Tibial artery (tissue), 4 donors: ENCODE data around the gene CACNA1H.
A peak's percentile ranks its signal among the peaks of the same experiment; 100 is the strongest.

Experiments
- DNase-seq, 2 donors: peaks; one replicate each; pipeline ENCODE4 v3.0.0-alpha.2; 2019
- H3K27ac ChIP-seq, 2 donors: fragments of 200-600 bp; sonication (generic) in 1 of 2; 1 replicate in 1 of 2; 2 replicates in 1 of 2; pipeline ENCODE4 v1.5.1; 2018 to 2019; ENCODE audit warnings: mild to moderate bottlenecking in 1 of 2
- H3K27me3 ChIP-seq, 2 donors: fragments of 200-600 bp; sonication (generic) in 1 of 2; one replicate each; pipeline versions ENCODE4 v1.5.1 to v1.6.0; 2016 to 2019
- H3K36me3 ChIP-seq, 3 donors: fragments of 200-600 bp; sonication (generic) in 2 of 3; one replicate each; pipeline ENCODE4 v1.5.1; 2016 to 2019; ENCODE audit warnings: mild to moderate bottlenecking in 2 of 3
- H3K4me1 ChIP-seq, 4 donors: fragments of 200-600 bp; sonication (generic) in 2 of 4; 1 replicate in 3 of 4; 2 replicates in 1 of 4; pipeline ENCODE4 v1.5.1; 2016 to 2019
- H3K4me3 ChIP-seq, 2 donors: fragments of 200-600 bp; sonication (generic) in 1 of 2; 1 replicate in 1 of 2; 2 replicates in 1 of 2; pipeline ENCODE4 v1.5.1; 2018 to 2019; ENCODE audit warnings: mild to moderate bottlenecking in 2 of 2
- H3K9me3 ChIP-seq, 3 donors: fragments of 200-600 bp; sonication (generic) in 1 of 3; one replicate each; pipeline ENCODE4 v1.5.1; 2016 to 2019
- CTCF ChIP-seq, 2 experiments: fragments of 200-600 bp in 1 of 2; fragments of 450-650 bp in 1 of 2; IDR thresholded peaks; one replicate each; pipeline ENCODE4 v1.5.1; 2017 to 2019; ENCODE audit warnings: antibody characterized with exemption in 2 of 2, mild to moderate bottlenecking in 1 of 2, moderate library complexity in 1 of 2
- intact Hi-C: fragments of 100-400 bp; cut with DNase I; formaldehyde crosslinking; loops from one replicate; pipeline ENCODE4 v1.15.0; 2023; ENCODE audit warnings: low total_unique reads

Gene CACNA1H

DNA sequence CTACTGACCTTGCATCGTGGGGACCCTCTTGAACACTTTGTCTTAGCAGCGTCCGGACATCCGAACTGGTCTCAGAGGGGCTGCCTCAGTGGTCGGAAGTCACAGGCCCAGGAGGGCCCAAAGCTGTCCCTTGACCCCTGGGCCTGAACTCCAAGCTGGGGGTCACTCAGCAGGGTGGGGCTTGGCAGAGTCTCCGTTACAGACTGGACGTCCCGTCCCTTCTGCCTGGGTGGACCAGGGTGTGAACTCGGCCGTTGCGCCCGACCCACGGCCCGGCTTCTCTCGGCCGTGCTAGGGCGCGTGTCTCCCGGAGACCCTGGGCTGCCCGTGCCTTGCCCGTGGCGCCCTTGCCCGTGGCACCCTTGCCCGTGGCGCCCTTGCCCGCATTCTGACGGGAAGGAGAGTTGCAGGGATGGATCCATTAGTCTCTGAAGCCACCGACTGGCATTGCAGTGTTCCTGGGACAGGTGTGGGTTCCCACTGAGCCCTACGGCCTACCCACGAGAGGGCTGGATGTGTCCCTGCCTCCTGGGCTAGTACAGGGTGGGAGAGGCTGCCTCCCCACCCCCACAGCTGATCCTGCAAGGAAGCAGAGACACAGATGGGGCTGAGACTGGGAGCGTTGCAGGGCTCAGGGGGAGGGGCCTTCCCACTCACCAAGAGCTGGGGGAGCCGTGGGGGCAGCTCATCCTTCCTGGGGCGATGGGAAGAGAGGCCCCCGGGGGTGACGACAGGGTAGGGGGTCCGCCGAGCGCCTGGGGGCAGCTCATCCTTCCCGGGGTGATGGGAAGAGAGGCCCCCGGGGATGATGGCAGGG is 4.9 kb downstream of the CACNA1H start:
- Histone ChIP-seq H3K36me3 (peaks cover 0 to 11% (median 0%) of the 10 kb centered on the region in 3 donors), H3K27me3 (peaks cover 0 to 33% of the 10 kb centered on the region in 2 donors), H3K4me3 (peak overlapping the region in 1 of 2 donors; percentile 12), H3K4me1 (peaks cover 0 to 95% (median 72%) of the 10 kb centered on the region in 4 donors), H3K27ac (peak overlapping the region; percentile 66 to 94), H3K9me3 (no peaks in the 10 kb centered on the region)
- DNase-seq = no peak
- intact Hi-C loops = loop anchor here (2.0 kb wide), 1 partner anchor 61 kb away; the partner anchor contains the start of gene C1QTNF8
- TF ChIP-seq CTCF (IDR thresholded peaks at IDR 0.05) = no peak

- Histone ChIP-seq H3K27ac (peak overlapping the region; percentile 66 to 94), H3K4me1 (peaks cover 0 to 91% (median 76%) of the 10 kb centered on the region in 4 donors), H3K4me3 (peak overlapping the region; percentile 12 to 22), H3K36me3 (peaks cover 0 to 11% (median under 1%) of the 10 kb centered on the region in 3 donors), H3K9me3 (no peaks in the 10 kb centered on the region), H3K27me3 (peaks cover 0 to 30% of the 10 kb centered on the region in 2 donors)
- no peak for TF ChIP-seq CTCF (IDR thresholded peaks at IDR 0.05)
- DNase-seq = peak; percentile 65 to 95
- intact Hi-C loops = loop anchor here (2.0 kb wide), 1 partner anchor 62 kb away; the partner anchor contains the start of gene C1QTNF8
Measured at GRCh38 chr16:1158456-1159324, 5.8 kb downstream of the CACNA1H start.

- Histone ChIP-seq H3K9me3 (no peaks in the 10 kb centered on the region), H3K36me3 (peaks cover 0 to 11% (median 8%) of the 10 kb centered on the region in 3 donors), H3K27me3 (peaks cover 0 to 23% of the 10 kb centered on the region in 2 donors), H3K4me1 (peaks cover 0 to 98% (median 72%) of the 10 kb centered on the region in 4 donors), H3K4me3 (peak overlapping the region; percentile 12 to 28), H3K27ac (peak overlapping the region; percentile 66 to 94)
- no peak for DNase-seq
- intact Hi-C loops = loop anchor here (2.0 kb wide), 1 partner anchor 63 kb away; the partner anchor contains the start of gene C1QTNF8
- TF ChIP-seq CTCF (IDR thresholded peaks at IDR 0.05) = no peak
Measured at GRCh38 chr16:1159325-1159972, 6.5 kb downstream of the CACNA1H start.

- H3K9me3 ChIP-seq = no peaks in the 10 kb centered on the region
- peak overlapping the region; percentile 66 to 94 for H3K27ac ChIP-seq
- peak; percentile 51 to 94 for DNase-seq
- H3K4me3 ChIP-seq = peak overlapping the region; percentile 12 to 28
- peaks cover 0 to 11% (median 10%) of the 10 kb centered on the region in 3 donors for H3K36me3 ChIP-seq
- peaks cover 0 to 19% of the 10 kb centered on the region in 2 donors for H3K27me3 ChIP-seq
- no peak for TF ChIP-seq CTCF (IDR thresholded peaks at IDR 0.05)
- intact Hi-C loops = loop anchor here (2.0 kb wide), 1 partner anchor 63 kb away; the partner anchor contains the start of gene C1QTNF8
- peaks cover 0 to 93% (median 68%) of the 10 kb centered on the region in 4 donors for H3K4me1 ChIP-seq
Measured at GRCh38 chr16:1159973-1160772, 7.3 kb downstream of the CACNA1H start.
